Endothelial cell of umbilical vein (primary cell): ENCODE measurements around the gene PDCD11. TPM values are rescaled to one million over a fixed set of nuclear protein-coding genes. Genes with fewer than 3 reads are reported as not detected.

ENCODE experiments used
- BruUV-seq: library from RNA; stranded (reverse); fragments of 400-500 nt; replicated peaks from 2 replicates; lab custom pipeline; 2021; lab: Mats Ljungman, UMichigan
- CTCF ChIA-PET: fragments of 300-600, 350-600 bp; sonication (Branson Sonifier 250); formaldehyde crosslinking; loops from one replicate; lab custom pipeline; 2021; ENCODE audit warnings: antibody characterized with exemption, inconsistent platforms; lab: Charles Lee
- POLR2A ChIA-PET: fragments of 300-600, 350-600 bp; sonication (Branson Sonifier 250); formaldehyde crosslinking; loops from one replicate; lab custom pipeline; 2021; ENCODE audit warnings: antibody characterized with exemption, inconsistent platforms; lab: Charles Lee
- DNase-seq: peaks from one replicate; pipeline ENCODE4 v3.0.0-alpha.2; 2011; ENCODE audit warnings: low read depth, low spot score
- FAIRE-seq: peaks from 2 replicates; lab custom pipeline; 2011; peaks lifted over from hg19 to GRCh38; lab: Jason Lieb, UNC
- H2AFZ ChIP-seq: 2 replicates; pipeline ENCODE4 v1.6.0; 2012; ENCODE audit warnings: low read depth, low read length, control low read depth, inconsistent platforms
- H3K27ac ChIP-seq: 2 replicates; pipeline ENCODE4 v1.5.1; 2011; ENCODE audit warnings: low read depth, mild to moderate bottlenecking, control low read depth, low read length, moderate library complexity; ENCODE audit not compliant: insufficient read depth
- H3K27me3 ChIP-seq, 2 experiments: 2 replicates each; pipeline versions ENCODE4 v1.6.0 to v1.6.1; 2011; ENCODE audit warnings: low read length in 2 of 2, mixed read lengths in 1 of 2; ENCODE audit not compliant: control insufficient read depth in 2 of 2, insufficient read depth in 2 of 2
- H3K36me3 ChIP-seq, 2 experiments: 2 replicates in 1 of 2; 3 replicates in 1 of 2; pipeline ENCODE4 v1.5.1; 2011; ENCODE audit warnings: low read length in 2 of 2, mild to moderate bottlenecking in 1 of 2, moderate library complexity in 1 of 2; ENCODE audit not compliant: control insufficient read depth in 2 of 2, insufficient read depth in 2 of 2; ENCODE audit errors: extremely low read depth in 1 of 2
- H3K4me1 ChIP-seq: 3 replicates; pipeline ENCODE4 v1.5.1; 2011; ENCODE audit warnings: mild to moderate bottlenecking, low read length; ENCODE audit not compliant: control insufficient read depth, insufficient read depth; ENCODE audit errors: extremely low read depth
- H3K4me2 ChIP-seq: 2 replicates; pipeline ENCODE4 v1.6.1; 2011; ENCODE audit warnings: low read length, control low read depth, mixed read lengths; ENCODE audit not compliant: insufficient read depth
- H3K4me3 ChIP-seq, 3 experiments: fragments of 200-600 bp in 1 of 3; sonication (generic), shearing (Covaris generic) in 1 of 3; replicated peaks in 1 of 3; 2 replicates each; pipeline ENCODE4 v1.5.1; 2011 to 2016; ENCODE audit warnings: control low read depth in 3 of 3, low read length in 3 of 3, mild to moderate bottlenecking in 2 of 3, inconsistent platforms in 1 of 3, low read depth in 1 of 3, moderate library complexity in 1 of 3; ENCODE audit not compliant: insufficient read depth in 1 of 3
- H3K79me2 ChIP-seq: 2 replicates; pipeline ENCODE4 v1.6.0; 2012; ENCODE audit warnings: low read length, inconsistent platforms; ENCODE audit not compliant: control insufficient read depth, insufficient read depth
- H3K9ac ChIP-seq: replicated peaks from 2 replicates; pipeline ENCODE3; 2011; ENCODE audit warnings: low read length, control low read depth; ENCODE audit not compliant: insufficient read depth; ENCODE audit errors: extremely low read depth
- H3K9me1 ChIP-seq: replicated peaks from 3 replicates; pipeline ENCODE4 v1.6.0; 2011; ENCODE audit warnings: mild to moderate bottlenecking, low read length; ENCODE audit not compliant: control insufficient read depth, insufficient read depth; ENCODE audit errors: extremely low read depth
- H3K9me3 ChIP-seq: replicated peaks from 2 replicates; pipeline ENCODE4 v1.5.1; 2012; ENCODE audit warnings: low read length, inconsistent platforms; ENCODE audit not compliant: control insufficient read depth, insufficient read depth
- H4K20me1 ChIP-seq: replicated peaks from 2 replicates; pipeline ENCODE3; 2011; ENCODE audit warnings: mild to moderate bottlenecking, low read length; ENCODE audit not compliant: control insufficient read depth, insufficient read depth; ENCODE audit errors: extremely low read depth
- EZH2 ChIP-seq: IDR thresholded peaks from 2 replicates; pipeline ENCODE4 v1.6.1; 2012; ENCODE audit warnings: borderline replicate concordance, low read depth, mild to moderate bottlenecking, moderate library complexity, low read length, inconsistent platforms; ENCODE audit not compliant: severe bottlenecking
- FOS ChIP-seq: IDR thresholded peaks from 2 replicates; pipeline ENCODE4 v1.6.1; 2011; ENCODE audit warnings: mild to moderate bottlenecking, low read length, moderate library complexity, borderline replicate concordance; ENCODE audit not compliant: insufficient read depth
- GATA2 ChIP-seq: IDR thresholded peaks from 2 replicates; pipeline ENCODE4 v1.7.0; 2011; ENCODE audit warnings: low read depth, mild to moderate bottlenecking, moderate library complexity, mixed read lengths, low read length; ENCODE audit not compliant: insufficient read length, insufficient read depth
- JUN ChIP-seq: IDR thresholded peaks from 2 replicates; pipeline ENCODE4 v1.6.1; 2011; ENCODE audit warnings: borderline replicate concordance, low read depth; ENCODE audit not compliant: insufficient read length, insufficient read depth
- MYC ChIP-seq: IDR thresholded peaks from one replicate; pipeline ENCODE4 v1.6.1; 2011; ENCODE audit warnings: mild to moderate bottlenecking, low read depth, low read length
- POLR2A ChIP-seq: IDR thresholded peaks from 2 replicates; pipeline ENCODE4 v1.6.1; 2012; ENCODE audit warnings: low read depth, mild to moderate bottlenecking, control low read depth, low read length
- POLR2AphosphoS5 ChIP-seq: IDR thresholded peaks from 2 replicates; pipeline ENCODE4 v1.6.1; 2012; ENCODE audit warnings: low read depth, mild to moderate bottlenecking, control low read depth, low read length, moderate library complexity; ENCODE audit not compliant: insufficient read depth
- dilution Hi-C: fragments of 300-500 bp; cut with MboI; formaldehyde crosslinking; loops from one replicate; pipeline ENCODE4 v1.15.0; 2019; ENCODE audit warnings: low sequenced_read_pairs; ENCODE audit not compliant: extremely low pct_ligation_motif_present
- intact Hi-C: fragments of 100-400 bp; cut with micrococcal nuclease; formaldehyde crosslinking; loops from one replicate; pipeline ENCODE4 v1.10.0; 2022
- polyA plus RNA-seq, 4 experiments: library from polyadenylated mRNA; depleted of rRNA in 3 of 4; stranded (reverse) in 3 of 4; unstranded in 1 of 4; fragments of >200 nt; gene quantifications; 2 replicates each; pipeline versions ENCODE4 v1.2.1 to v1.2.3, GENCODE V29; 2011 to 2012; ENCODE audit warnings: missing spikeins in 1 of 4
- total RNA-seq: library from RNA; stranded (reverse); gene quantifications from 2 replicates; pipeline ENCODE4 v1.2.3, GENCODE V29; 2021
- TF ChIP-seq, protein P1 (sequence below): IDR thresholded peaks from 2 replicates; pipeline ENCODE4 v1.6.1; 2011; ENCODE audit not compliant: insufficient read depth, insufficient read length
- TF ChIP-seq, protein P2 (sequence below), 2 donors: IDR thresholded peaks; 1 replicate in 1 of 2; 2 replicates in 1 of 2; pipeline ENCODE4 v1.5.1; 2011; ENCODE audit warnings: low read length in 2 of 2, mild to moderate bottlenecking in 2 of 2, moderate library complexity in 2 of 2, control low read depth in 1 of 2, inconsistent platforms in 1 of 2, low read depth in 1 of 2; ENCODE audit not compliant: insufficient read depth in 1 of 2; ENCODE audit errors: extremely low read depth in 1 of 2

PDCD11 gene
- total and polyA plus RNA-seq, 2 donors (not counting 3 experiments of a cell fraction or from before 2014, with no cell fraction given), result 12.6 to 52.7 TPM

DNA sequence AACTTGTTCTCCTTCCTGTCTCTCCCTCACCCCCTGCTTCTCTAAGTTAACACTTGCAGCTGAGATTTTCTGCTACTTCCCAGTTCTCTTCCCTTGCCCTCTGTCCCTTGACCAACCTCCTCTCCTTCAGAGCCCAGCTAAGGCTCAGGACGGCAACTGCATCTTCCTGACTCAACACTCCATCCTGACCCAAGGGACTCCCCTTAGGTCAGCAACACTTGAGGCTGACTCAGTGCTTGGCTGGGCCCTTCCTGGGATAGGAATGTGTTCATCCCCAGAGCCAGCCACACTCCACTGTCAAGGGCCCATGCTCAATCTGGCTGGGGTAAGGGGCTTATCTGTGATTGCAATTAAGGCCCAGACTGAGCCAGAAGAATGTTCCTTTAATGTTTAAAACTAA is 52.3 kb downstream of the PDCD11 start:
- no peaks in the 10 kb centered on the region for H3K9me1 ChIP-seq
- POLR2A ChIA-PET, result no interaction called here
- no peaks in the 10 kb centered on the region for H3K27me3 ChIP-seq
- FAIRE-seq, result peak; percentile 91
- CTCF ChIA-PET, result no interaction called here
- H3K36me3 ChIP-seq, result peaks cover 14 to 32% of the 10 kb centered on the region in 2 experiments
- intact Hi-C loops, result no loop called here
- H3K9me3 ChIP-seq, result no peaks in the 10 kb centered on the region
- no peak overlapping the region for H3K4me3 ChIP-seq
- no peaks in the 10 kb centered on the region for H4K20me1 ChIP-seq
- no peak overlapping the region for H3K9ac ChIP-seq
- TF ChIP-seq EZH2, result no peak
- peak; percentile 56 for TF ChIP-seq FOS
- H2AFZ ChIP-seq, result no peak overlapping the region
- H3K4me1 ChIP-seq, result peaks cover 65% of the 10 kb centered on the region
- dilution Hi-C loops, result no loop called here
- no peak overlapping the region for H3K4me2 ChIP-seq
- peaks cover 7% of the 10 kb centered on the region for H3K79me2 ChIP-seq
- BruUV-seq, result no TSS peak
- DNase-seq, result peak; percentile 35
- H3K27ac ChIP-seq, result no peak overlapping the region

DNA sequence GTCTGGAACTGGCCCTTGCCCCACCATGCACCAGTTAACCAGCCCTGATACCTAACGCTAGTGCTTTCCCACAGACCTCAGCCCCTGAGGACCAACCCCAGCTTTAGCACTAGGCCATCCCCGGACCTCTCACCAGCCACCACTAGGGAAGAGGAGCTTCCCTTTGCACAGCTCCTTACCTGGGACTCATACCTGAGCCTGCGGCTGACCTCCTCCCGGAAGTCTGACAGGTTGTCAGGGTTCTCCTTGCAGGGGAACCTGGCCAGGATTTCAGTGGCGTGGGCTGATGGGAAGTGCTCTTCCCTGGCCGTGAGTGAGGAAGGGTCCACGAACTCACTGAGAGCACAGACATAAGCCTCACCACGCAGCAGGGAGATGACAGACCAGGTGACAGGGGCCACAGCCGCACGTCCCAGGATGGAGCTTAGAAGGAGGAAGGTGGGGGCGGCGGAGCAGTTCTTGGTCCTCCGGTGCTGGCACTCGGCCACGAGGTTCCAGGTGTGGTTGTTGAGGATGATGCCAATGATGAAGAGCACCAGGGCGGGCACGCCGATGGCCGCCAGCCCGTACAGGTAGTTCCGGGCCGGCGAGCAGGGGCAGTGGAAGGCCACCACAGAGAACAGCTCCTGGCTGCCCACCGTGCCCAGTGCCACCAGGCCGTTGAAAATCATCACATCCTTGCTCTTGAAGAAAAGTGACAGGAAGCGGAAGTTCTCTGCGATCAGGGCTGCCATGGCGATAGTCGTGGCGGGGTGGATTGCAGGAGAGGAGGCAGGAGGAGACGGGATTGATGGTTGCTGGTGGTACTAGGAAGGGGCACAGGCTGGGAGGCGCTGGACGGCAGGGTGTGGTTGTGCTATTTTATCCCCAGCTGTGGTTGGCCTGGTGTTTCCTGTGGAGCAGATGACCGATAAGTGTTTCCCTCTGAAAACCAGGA is 53.0 kb downstream of the PDCD11 start:
- Histone ChIP-seq H3K9ac (no peak overlapping the region), H3K4me1 (peaks cover 63% of the 10 kb centered on the region), H2AFZ (no peak overlapping the region), H3K9me1 (no peaks in the 10 kb centered on the region), H4K20me1 (no peaks in the 10 kb centered on the region), H3K27me3 (no peaks in the 10 kb centered on the region), H3K4me3 (no peak overlapping the region), H3K27ac (no peak overlapping the region), H3K9me3 (no peaks in the 10 kb centered on the region), H3K79me2 (peaks cover 7% of the 10 kb centered on the region), H3K4me2 (no peak overlapping the region), H3K36me3 (peaks cover 10 to 25% of the 10 kb centered on the region in 2 experiments)
- intact Hi-C loops (loop anchor here (2.0 kb wide), 1 partner anchor 33 kb away; no protein-coding TSS in a partner anchor), dilution Hi-C loops (no loop called here)
- ChIA-PET POLR2A (interaction anchor here (0.5 kb wide), 1 partner anchor 38 kb away, joined by 3 read pairs; no protein-coding TSS in a partner anchor), CTCF (interaction anchor here (0.8 to 2.5 kb wide), 2 partner anchors 32 to 36 kb away, joined by 3 to 8 read pairs; no protein-coding TSS in a partner anchor)
- no peak for FAIRE-seq
- TF ChIP-seq, protein P1, sequence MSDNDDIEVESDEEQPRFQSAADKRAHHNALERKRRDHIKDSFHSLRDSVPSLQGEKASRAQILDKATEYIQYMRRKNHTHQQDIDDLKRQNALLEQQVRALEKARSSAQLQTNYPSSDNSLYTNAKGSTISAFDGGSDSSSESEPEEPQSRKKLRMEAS, result no peak
- TF ChIP-seq FOS, result no peak
- no peak for TF ChIP-seq EZH2
- TF ChIP-seq POLR2A, result no peak
- no peak for TF ChIP-seq GATA2
- no peak for TF ChIP-seq POLR2AphosphoS5
- TF ChIP-seq, protein P2, sequence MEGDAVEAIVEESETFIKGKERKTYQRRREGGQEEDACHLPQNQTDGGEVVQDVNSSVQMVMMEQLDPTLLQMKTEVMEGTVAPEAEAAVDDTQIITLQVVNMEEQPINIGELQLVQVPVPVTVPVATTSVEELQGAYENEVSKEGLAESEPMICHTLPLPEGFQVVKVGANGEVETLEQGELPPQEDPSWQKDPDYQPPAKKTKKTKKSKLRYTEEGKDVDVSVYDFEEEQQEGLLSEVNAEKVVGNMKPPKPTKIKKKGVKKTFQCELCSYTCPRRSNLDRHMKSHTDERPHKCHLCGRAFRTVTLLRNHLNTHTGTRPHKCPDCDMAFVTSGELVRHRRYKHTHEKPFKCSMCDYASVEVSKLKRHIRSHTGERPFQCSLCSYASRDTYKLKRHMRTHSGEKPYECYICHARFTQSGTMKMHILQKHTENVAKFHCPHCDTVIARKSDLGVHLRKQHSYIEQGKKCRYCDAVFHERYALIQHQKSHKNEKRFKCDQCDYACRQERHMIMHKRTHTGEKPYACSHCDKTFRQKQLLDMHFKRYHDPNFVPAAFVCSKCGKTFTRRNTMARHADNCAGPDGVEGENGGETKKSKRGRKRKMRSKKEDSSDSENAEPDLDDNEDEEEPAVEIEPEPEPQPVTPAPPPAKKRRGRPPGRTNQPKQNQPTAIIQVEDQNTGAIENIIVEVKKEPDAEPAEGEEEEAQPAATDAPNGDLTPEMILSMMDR (IDR thresholded peaks at IDR 0.05; ENCODE audit: extremely low read depth in 1 of 2, insufficient read depth in 1 of 2, low read depth in 1 of 2, low read length in 2 of 2), result no peak
- no peak for TF ChIP-seq MYC
- no peak for TF ChIP-seq JUN
- TSS peak; percentile 14 for BruUV-seq
- DNase-seq, result no peak
